ENCODE results near the gene RELB. TPM values are rescaled to one million over a fixed set of nuclear protein-coding genes. Genes with fewer than 3 reads are reported as not detected.

RELB gene
- total and polyA plus RNA-seq, 9 of the 15 experiments (the other 6 are each of a cell fraction or from before 2014, with no cell fraction given): 0.15 to 1.1 (median 0.28) TPM; not detected in 2

DNA sequence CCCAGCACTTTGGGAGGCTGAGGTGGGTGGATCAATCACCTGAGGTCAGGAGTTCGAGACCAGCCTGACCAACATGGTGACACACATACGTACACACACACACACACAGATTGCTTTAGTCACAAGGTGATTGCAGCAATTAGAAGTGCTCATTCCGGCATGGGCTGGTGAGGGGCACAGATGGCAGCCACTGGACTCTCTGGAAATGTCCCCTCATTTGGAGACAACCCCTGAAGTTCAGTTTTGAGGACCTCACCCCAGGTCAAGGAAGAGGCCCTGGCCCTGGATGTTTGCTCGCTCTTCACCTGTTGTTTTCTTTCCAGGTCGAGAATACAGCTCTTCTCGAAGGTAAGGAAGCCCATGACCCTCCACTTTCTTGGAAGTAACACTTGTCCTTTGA lies 69.0 kb downstream of the RELB start:
- CTCF ChIA-PET (ENCODE audit: low intra/inter-chr PET ratio): no interaction called here
- H3K9me1 ChIP-seq (ENCODE audit: control insufficient read depth, insufficient read depth, low read length): no peaks in the 10 kb centered on the region
- H3K27ac ChIP-seq (ENCODE audit: extremely low read depth, low read depth, low read length): no peak overlapping the region
- WGBS (ENCODE audit: insufficient coverage, low coverage, missing lambda C conversion rate): 92% methylated on average over 5 of the region's 6 CpGs
- intact Hi-C loops (cut with micrococcal nuclease): no loop called here
- peaks cover 15% of the 10 kb centered on the region for H3K79me2 ChIP-seq (ENCODE audit: control insufficient read depth, insufficient read depth, low read length)
- no peak for DNase-seq (ENCODE audit: extremely low read depth in 1 of 4, low spot score in 3 of 4)
- no peaks in the 10 kb centered on the region for H3K27me3 ChIP-seq (ENCODE audit: control insufficient read depth in 2 of 2, insufficient read depth in 2 of 2, low read length in 2 of 2)
- in situ Hi-C loops (cut with MboI): no loop called here
- no peak overlapping the region for H2AFZ ChIP-seq (ENCODE audit: low read depth, low read length)
- no peaks in the 10 kb centered on the region for H3K9me3 ChIP-seq (replicated peaks; ENCODE audit: control insufficient read depth, insufficient read depth, low read depth, low read length)
- TF ChIP-seq ZNF384 (IDR thresholded peaks at IDR 0.05; ENCODE audit: low read depth, low read length): no peak
- 0 out of 2 replicates have a peak, but pooled peaks have one; percentile 32 for TF ChIP-seq POLR2G (IDR thresholded peaks at IDR 0.05; ENCODE audit: low read depth, low read length)
- no peak overlapping the region for H3K9ac ChIP-seq (ENCODE audit: insufficient read depth in 1 of 2, low read depth in 2 of 2, low read length in 2 of 2)
- H3K4me3 ChIP-seq: no peak overlapping the region
- no peak for FAIRE-seq
- no peak for ATAC-seq
- no peak overlapping the region for H3K4me2 ChIP-seq (ENCODE audit: insufficient read depth, low read length)
- H4K20me1 ChIP-seq (replicated peaks; ENCODE audit: control insufficient read depth, insufficient read depth, low read length): peaks cover 7% of the 10 kb centered on the region; the same call in 1 of the 2 replicates
- peaks cover 2 to 37% of the 10 kb centered on the region in 2 experiments; a peak in 2 of 5 replicates for H3K4me1 ChIP-seq (replicated peaks in 1 of 2; ENCODE audit: control insufficient read depth in 2 of 2, insufficient read depth in 2 of 2, low read length in 2 of 2)
- POLR2A ChIA-PET: interaction anchor here (1.8 kb wide), 1 partner anchor 29 kb away, joined by 5 read pairs; no protein-coding TSS in a partner anchor
- BruUV-seq (replicated peaks): no TSS peak
- peaks cover 71% of the 10 kb centered on the region; the same call in 2 of the 3 replicates for H3K36me3 ChIP-seq (ENCODE audit: control insufficient read depth, insufficient read depth, low read length)

DNA sequence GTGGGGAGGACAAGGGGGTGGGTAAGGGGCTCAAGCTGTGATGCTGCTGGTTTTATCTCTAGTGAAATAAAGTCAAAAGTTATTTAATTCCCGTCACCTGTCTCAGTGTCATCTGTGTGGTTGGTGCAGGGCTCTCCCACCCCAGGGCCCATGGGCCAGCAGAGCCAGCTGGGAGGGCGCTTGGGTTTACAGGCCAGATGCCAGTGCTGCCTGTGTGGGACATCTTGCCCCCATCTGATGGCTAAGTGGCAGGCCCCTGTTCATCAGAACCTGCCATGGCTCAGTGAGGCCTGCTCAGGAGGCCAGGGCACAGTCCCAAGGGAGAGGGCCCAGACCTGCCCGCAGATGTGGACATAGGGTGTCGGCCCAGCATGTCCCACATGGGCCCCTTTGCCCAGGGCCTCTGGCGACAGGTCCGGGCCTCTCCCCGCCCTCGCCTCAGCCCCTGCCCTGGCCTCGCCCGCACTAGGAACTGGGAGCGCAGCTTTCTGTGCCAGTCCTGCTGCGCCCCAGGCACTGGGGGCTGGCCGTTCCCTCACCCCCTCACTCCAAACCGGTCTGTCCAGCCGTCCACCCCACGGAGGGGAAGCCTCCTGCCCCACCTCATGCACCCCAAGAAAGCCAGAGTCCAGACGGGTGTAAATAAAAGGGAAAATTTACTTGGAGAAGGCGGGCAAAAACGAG lies 69.7 kb downstream of the RELB start:
- no peak for FAIRE-seq
- in situ Hi-C loops (cut with MboI) (no loop called here), intact Hi-C loops (cut with micrococcal nuclease) (no loop called here)
- H3K4me1 ChIP-seq (replicated peaks in 1 of 2; ENCODE audit: control insufficient read depth in 2 of 2, insufficient read depth in 2 of 2, low read length in 2 of 2): peaks cover 2 to 44% of the 10 kb centered on the region in 2 experiments; a peak in 2 of 5 replicates
- H3K27me3 ChIP-seq (ENCODE audit: control insufficient read depth in 2 of 2, insufficient read depth in 2 of 2, low read length in 2 of 2): no peaks in the 10 kb centered on the region
- ChIA-PET CTCF (ENCODE audit: low intra/inter-chr PET ratio) (no interaction called here), POLR2A (interaction anchor here (0.6 to 1.8 kb wide), 2 partner anchors 30 to 1304 kb away, joined by 3 to 5 read pairs; no protein-coding TSS in a partner anchor)
- no peaks in the 10 kb centered on the region for H3K9me1 ChIP-seq (ENCODE audit: control insufficient read depth, insufficient read depth, low read length)
- DNase-seq (ENCODE audit: extremely low read depth in 1 of 4, low spot score in 3 of 4): no peak
- peaks cover 65% of the 10 kb centered on the region; the same call in 2 of the 3 replicates for H3K36me3 ChIP-seq (ENCODE audit: control insufficient read depth, insufficient read depth, low read length)
- H3K4me2 ChIP-seq (ENCODE audit: insufficient read depth, low read length): no peak overlapping the region
- H3K27ac ChIP-seq (ENCODE audit: extremely low read depth, low read depth, low read length): no peak overlapping the region
- H3K9me3 ChIP-seq (replicated peaks; ENCODE audit: control insufficient read depth, insufficient read depth, low read depth, low read length): no peaks in the 10 kb centered on the region
- peaks cover 7% of the 10 kb centered on the region; the same call in 1 of the 2 replicates for H4K20me1 ChIP-seq (replicated peaks; ENCODE audit: control insufficient read depth, insufficient read depth, low read length)
- H3K79me2 ChIP-seq (ENCODE audit: control insufficient read depth, insufficient read depth, low read length): peaks cover 18% of the 10 kb centered on the region
- H3K9ac ChIP-seq (ENCODE audit: insufficient read depth in 1 of 2, low read depth in 2 of 2, low read length in 2 of 2): no peak overlapping the region
- no peak overlapping the region for H3K4me3 ChIP-seq
- no TSS peak for BruUV-seq (replicated peaks)
- WGBS (ENCODE audit: insufficient coverage, low coverage, missing lambda C conversion rate): 91% methylated on average over 15 of the region's 19 CpGs
- ATAC-seq: no peak
- H2AFZ ChIP-seq (ENCODE audit: low read depth, low read length): no peak overlapping the region
- TF ChIP-seq, protein P1, sequence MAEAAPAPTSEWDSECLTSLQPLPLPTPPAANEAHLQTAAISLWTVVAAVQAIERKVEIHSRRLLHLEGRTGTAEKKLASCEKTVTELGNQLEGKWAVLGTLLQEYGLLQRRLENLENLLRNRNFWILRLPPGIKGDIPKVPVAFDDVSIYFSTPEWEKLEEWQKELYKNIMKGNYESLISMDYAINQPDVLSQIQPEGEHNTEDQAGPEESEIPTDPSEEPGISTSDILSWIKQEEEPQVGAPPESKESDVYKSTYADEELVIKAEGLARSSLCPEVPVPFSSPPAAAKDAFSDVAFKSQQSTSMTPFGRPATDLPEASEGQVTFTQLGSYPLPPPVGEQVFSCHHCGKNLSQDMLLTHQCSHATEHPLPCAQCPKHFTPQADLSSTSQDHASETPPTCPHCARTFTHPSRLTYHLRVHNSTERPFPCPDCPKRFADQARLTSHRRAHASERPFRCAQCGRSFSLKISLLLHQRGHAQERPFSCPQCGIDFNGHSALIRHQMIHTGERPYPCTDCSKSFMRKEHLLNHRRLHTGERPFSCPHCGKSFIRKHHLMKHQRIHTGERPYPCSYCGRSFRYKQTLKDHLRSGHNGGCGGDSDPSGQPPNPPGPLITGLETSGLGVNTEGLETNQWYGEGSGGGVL (CRISPR knock-in tag; IDR thresholded peaks at IDR 0.05): no peak
- TF ChIP-seq MCM5 (IDR thresholded peaks at IDR 0.05; ENCODE audit: low read depth) (no peak), TEAD1 (CRISPR knock-in tag; IDR thresholded peaks at IDR 0.05) (no peak), RBFOX2 (IDR thresholded peaks at IDR 0.05; ENCODE audit: low read depth, low read length) (peak; percentile 34), XRCC4 (IDR thresholded peaks at IDR 0.05; ENCODE audit: extremely low read depth, insufficient read depth, insufficient read length) (no peak), HSF4 (CRISPR knock-in tag; IDR thresholded peaks at IDR 0.05; ENCODE audit: borderline replicate concordance) (no peak), ZNF121 (CRISPR knock-in tag; conservative IDR thresholded peaks at IDR 0.05) (no peak), RBM22 (IDR thresholded peaks at IDR 0.05; ENCODE audit: low read depth, low read length, poor library complexity, severe bottlenecking) (peak; percentile 65)
- TF ChIP-seq, protein P2, sequence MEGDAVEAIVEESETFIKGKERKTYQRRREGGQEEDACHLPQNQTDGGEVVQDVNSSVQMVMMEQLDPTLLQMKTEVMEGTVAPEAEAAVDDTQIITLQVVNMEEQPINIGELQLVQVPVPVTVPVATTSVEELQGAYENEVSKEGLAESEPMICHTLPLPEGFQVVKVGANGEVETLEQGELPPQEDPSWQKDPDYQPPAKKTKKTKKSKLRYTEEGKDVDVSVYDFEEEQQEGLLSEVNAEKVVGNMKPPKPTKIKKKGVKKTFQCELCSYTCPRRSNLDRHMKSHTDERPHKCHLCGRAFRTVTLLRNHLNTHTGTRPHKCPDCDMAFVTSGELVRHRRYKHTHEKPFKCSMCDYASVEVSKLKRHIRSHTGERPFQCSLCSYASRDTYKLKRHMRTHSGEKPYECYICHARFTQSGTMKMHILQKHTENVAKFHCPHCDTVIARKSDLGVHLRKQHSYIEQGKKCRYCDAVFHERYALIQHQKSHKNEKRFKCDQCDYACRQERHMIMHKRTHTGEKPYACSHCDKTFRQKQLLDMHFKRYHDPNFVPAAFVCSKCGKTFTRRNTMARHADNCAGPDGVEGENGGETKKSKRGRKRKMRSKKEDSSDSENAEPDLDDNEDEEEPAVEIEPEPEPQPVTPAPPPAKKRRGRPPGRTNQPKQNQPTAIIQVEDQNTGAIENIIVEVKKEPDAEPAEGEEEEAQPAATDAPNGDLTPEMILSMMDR (IDR thresholded peaks at IDR 0.05 in 2 of 3, conservative IDR thresholded peaks at IDR 0.05 in 1 of 3; ENCODE audit: insufficient read depth in 2 of 3, low read depth in 1 of 3, low read length in 3 of 3): no peak

Measured in K562 (cell line).